ENCODE measurements around the gene PCED1A. TPM values are rescaled to one million over a fixed set of nuclear protein-coding genes. Genes with fewer than 3 reads are reported as not detected.
A peak's percentile ranks its signal among the peaks of the same experiment; 100 is the strongest.

PCED1A gene
- total and polyA plus RNA-seq, 2 of the 13 experiments (the other 11 are each of a cell fraction or from before 2014, with no cell fraction given): 40.1 to 84.2 TPM

GRCh38 chr20:2873010-2873746 lies 32.7 kb upstream of the PCED1A start, which contains the start of gene PTPRA (continued):
- TF ChIP-seq ZNF766 (CRISPR knock-in tag; IDR thresholded peaks at IDR 0.05; ENCODE audit: borderline replicate concordance) (peak; percentile 22; the same call in 1 of the 2 replicates), ZSCAN30 (CRISPR knock-in tag; IDR thresholded peaks at IDR 0.05) (no peak), MTF1 (CRISPR knock-in tag; IDR thresholded peaks at IDR 0.05) (no peak), GFI1 (CRISPR knock-in tag; IDR thresholded peaks at IDR 0.05; ENCODE audit: borderline replicate concordance) (no peak), ZSCAN22 (CRISPR knock-in tag; IDR thresholded peaks at IDR 0.05) (no peak), XRCC5 (optimal IDR thresholded peaks at IDR 0.05; ENCODE audit: low read length) (peak; percentile 60), GPBP1L1 (CRISPR knock-in tag; IDR thresholded peaks at IDR 0.05) (no peak), SRSF1 (optimal IDR thresholded peaks at IDR 0.05; ENCODE audit: low read depth, low read length) (no peak), TCF7 (IDR thresholded peaks at IDR 0.05; ENCODE audit: low read depth) (no peak; the same call in 1 of the 2 replicates), KLF16 (CRISPR knock-in tag; IDR thresholded peaks at IDR 0.05) (peak; percentile 17 to 78; a peak in 2 of 4 replicates), CENPBD1 (CRISPR knock-in tag; IDR thresholded peaks at IDR 0.05; ENCODE audit: borderline replicate concordance, low read depth) (no peak; the same call in none of the 2 replicates), IRF9 (CRISPR knock-in tag; IDR thresholded peaks at IDR 0.05; ENCODE audit: borderline replicate concordance) (0 out of 2 replicates have a peak, but pooled peaks have one; percentile 53), ZNF138 (CRISPR knock-in tag; IDR thresholded peaks at IDR 0.05; ENCODE audit: low read depth) (peak; percentile 76; the same call in 1 of the 2 replicates), NFYB (CRISPR knock-in tag; IDR thresholded peaks at IDR 0.05) (peak; percentile 91), ZNF652 (CRISPR knock-in tag; IDR thresholded peaks at IDR 0.05; ENCODE audit: borderline replicate concordance, low read depth) (no peak), ZNF737 (CRISPR knock-in tag; IDR thresholded peaks at IDR 0.05; ENCODE audit: borderline replicate concordance) (peak; percentile 97), GMEB1 (CRISPR knock-in tag; IDR thresholded peaks at IDR 0.05; ENCODE audit: borderline replicate concordance) (peak; percentile 89), ZEB1 (IDR thresholded peaks at IDR 0.05; ENCODE audit: insufficient replicate concordance, low read depth) (peak; percentile 57), HMGA1 (CRISPR knock-in tag; conservative IDR thresholded peaks at IDR 0.05) (no peak), BATF2 (CRISPR knock-in tag; IDR thresholded peaks at IDR 0.05) (no peak; the same call in 1 of the 2 replicates), PITX1 (CRISPR knock-in tag; IDR thresholded peaks at IDR 0.05) (peak; percentile 32; the same call in 1 of the 2 replicates), PCBP2 (optimal IDR thresholded peaks at IDR 0.05; ENCODE audit: low read depth, low read length, poor library complexity, severe bottlenecking) (no peak)

Measured in HepG2 (cell line).